Measurements from ENCODE around the gene OPRL1. TPM values are rescaled to one million over a fixed set of nuclear protein-coding genes. Genes with fewer than 3 reads are reported as not detected.

Gene OPRL1
- total and polyA plus RNA-seq, 2 of the 8 experiments (the other 6 are each of a cell fraction or from before 2014, with no cell fraction given), result 0.63 to 0.98 TPM

DNA sequence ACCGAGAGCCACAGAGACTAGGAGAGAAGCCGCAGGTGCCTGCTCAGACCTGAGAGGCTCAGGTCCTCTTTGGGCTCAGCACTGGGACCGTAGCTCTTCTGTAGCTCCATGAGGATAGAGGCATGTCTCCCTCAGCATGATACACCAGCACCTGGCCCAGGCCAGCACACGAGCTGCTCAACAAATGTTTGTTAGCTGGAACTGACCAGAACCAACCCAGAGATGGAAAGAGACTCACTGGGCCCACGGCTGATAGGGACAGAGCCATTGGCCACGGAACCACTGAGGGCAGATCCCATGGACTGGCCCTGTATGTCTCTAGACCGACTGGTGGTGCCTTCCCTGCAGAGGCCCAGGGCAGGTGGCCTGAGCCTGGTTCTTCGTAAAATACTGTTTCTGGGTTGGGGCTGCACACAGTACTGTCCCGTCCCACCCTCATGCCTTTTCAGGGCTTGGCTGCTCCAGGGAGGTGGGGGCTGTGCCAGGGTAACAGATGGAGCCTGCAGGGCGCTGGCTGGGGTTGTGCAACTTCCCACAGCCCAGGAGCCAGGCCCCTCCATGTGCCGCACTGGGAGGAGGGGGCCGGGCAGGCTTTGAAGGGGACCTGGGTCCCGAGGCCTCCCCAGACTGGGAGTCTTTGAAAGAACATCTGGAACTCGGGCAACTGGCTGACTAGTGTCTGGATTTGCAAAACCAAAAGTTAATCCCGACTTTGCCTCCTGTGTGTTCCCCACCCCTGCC is 38.7 kb upstream of the OPRL1 start:
- Histone ChIP-seq H3K4me2 (ENCODE audit: insufficient read depth in 1 of 2, low read depth in 2 of 2, low read length in 2 of 2) (peak overlapping the region in 1 of 2 experiments; percentile 63; a peak in 1 of 4 replicates), H3K4me1 (replicated peaks in 1 of 4; ENCODE audit: control insufficient read depth in 3 of 4, insufficient read depth in 4 of 4, low read length in 3 of 4) (peaks cover 0 to 28% (median 14%) of the 10 kb centered on the region in 4 experiments; a peak in 6 of 7 replicates), H2BK20ac (ENCODE audit: low read length) (no peak overlapping the region), H3K27me3 (replicated peaks in 1 of 4; ENCODE audit: control insufficient read depth in 3 of 4, extremely low read depth in 1 of 4, insufficient read depth in 3 of 4, low read length in 3 of 4) (peaks cover 21 to 76% (median 62%) of the 10 kb centered on the region in 4 experiments), H3K36me3 (ENCODE audit: control insufficient read depth in 2 of 4, insufficient read depth in 4 of 4, low read length in 3 of 4) (no peaks in the 10 kb centered on the region; a peak in 1 of 8 replicates), H2AFZ (ENCODE audit: low read length) (no peak overlapping the region), H3K9me3 (ENCODE audit: insufficient read depth in 2 of 2, low read depth in 1 of 2, low read length in 1 of 2) (no peaks in the 10 kb centered on the region), H3K23me2 (ENCODE audit: low read depth, low read length) (peaks cover 3% of the 10 kb centered on the region; the same call in 1 of the 2 replicates), H4K8ac (ENCODE audit: extremely low read depth, insufficient read depth, low read length) (no peak overlapping the region), H2AK5ac (ENCODE audit: low read depth, low read length) (no peak overlapping the region), H3K79me2 (ENCODE audit: control insufficient read depth in 1 of 2, insufficient read depth in 2 of 2, low read length in 2 of 2) (no peaks in the 10 kb centered on the region), H2BK12ac (ENCODE audit: low read depth, low read length) (peak overlapping the region; percentile 43; the same call in 1 of the 2 replicates), H2BK5ac (ENCODE audit: low read depth, low read length) (no peak overlapping the region), H4K91ac (replicated peaks; ENCODE audit: insufficient read length, low read length) (no peak overlapping the region), H3K4ac (replicated peaks; ENCODE audit: insufficient read length, low read depth, low read length) (no peak overlapping the region), H3K79me1 (ENCODE audit: low read depth, low read length) (no peaks in the 10 kb centered on the region), H4K5ac (ENCODE audit: insufficient read length, low read depth, low read length) (no peak overlapping the region), H4K20me1 (replicated peaks in 1 of 2; ENCODE audit: control insufficient read depth in 1 of 2, insufficient read depth in 2 of 2, low read length in 2 of 2) (no peaks in the 10 kb centered on the region), H3K9ac (replicated peaks in 1 of 4; ENCODE audit: extremely low read depth in 1 of 4, low read depth in 3 of 4, low read length in 3 of 4) (no peak overlapping the region), H3K14ac (ENCODE audit: insufficient read length) (no peak overlapping the region), H2BK15ac (ENCODE audit: low read length) (no peak overlapping the region), H3K56ac (replicated peaks; ENCODE audit: insufficient read length, low read depth, low read length) (no peak overlapping the region), H3K18ac (ENCODE audit: extremely low read depth, low read length) (no peak overlapping the region), H3K4me3 (ENCODE audit: extremely low read depth in 1 of 4, insufficient read depth in 2 of 4, low read depth in 3 of 4, low read length in 4 of 4) (peak overlapping the region in 1 of 4 experiments; percentile 66; a peak in 1 of 8 replicates), H3K23ac (ENCODE audit: insufficient read length) (no peak overlapping the region), H2BK120ac (replicated peaks; ENCODE audit: low read depth, low read length) (no peak overlapping the region), H3K27ac (ENCODE audit: low read depth, low read length) (no peak overlapping the region)
- DNase-seq (ENCODE audit: low read depth in 1 of 2, low spot score in 2 of 2) (no peak), FAIRE-seq (no peak)
- ChIA-PET POLR2A (ENCODE audit: partially characterized antibody) (interaction anchor here (0.7 to 3.5 kb wide), 6 partner anchors 12 to 185 kb away, joined by 3 to 24 read pairs (median 3); no protein-coding TSS in a partner anchor), CTCF (ENCODE audit: partially characterized antibody) (interaction anchor here (0.6 to 7.3 kb wide), 14 partner anchors 9 to 220 kb away, joined by 3 to 73 read pairs (median 10); partner anchors contain the start of genes LKAAEAR1, OPRL1, PRPF6 and RGS19)
- WGBS, 2 experiments (ENCODE audit: extremely low coverage in 1 of 2, insufficient coverage in 1 of 2, insufficient read length in 1 of 2, insufficient replicate concordance in 2 of 2, low coverage in 1 of 2, low lambda C conversion rate in 2 of 2, missing lambda C conversion rate in 1 of 2), result 82% methylated on average over 15 of the region's 15 CpGs; no CpG with 5 or more reads in 1 of the 2 experiments
